OCI-LY1 (cell line): Measurements from ENCODE around the gene SERTAD4.

Experiments used
- CTCF ChIP-seq: fragments of 200-600 bp; sonication (generic), shearing (Covaris generic); IDR thresholded peaks from 2 replicates; pipeline ENCODE4 v1.5.1; 2017; ENCODE audit warnings: mild to moderate bottlenecking, antibody characterized with exemption, low read length, moderate library complexity, mixed read lengths
- EZH2 ChIP-seq: fragments of 200-600 bp; sonication (generic), shearing (Covaris generic); IDR thresholded peaks from 2 replicates; pipeline ENCODE4 v1.8.0; 2017; ENCODE audit warnings: borderline replicate concordance, mixed run types, mild to moderate bottlenecking, antibody characterized with exemption, low read length, moderate library complexity, mixed read lengths

GRCh38 chr1:210236840-210237409 is 4.3 kb downstream of the SERTAD4 start:
- TF ChIP-seq EZH2, result no peak
- no peak for TF ChIP-seq CTCF
